Retinal pigment epithelial cell (primary cell): ENCODE results near the gene DPYSL4.

Experiments used
- DNase-seq: peaks from one replicate; pipeline ENCODE4 v3.0.0-alpha.2; 2010; ENCODE audit warnings: low read depth
- H3K4me3 ChIP-seq: 2 replicates; pipeline ENCODE4 v1.5.1; 2011; ENCODE audit warnings: mild to moderate bottlenecking, low read length, control low read depth, moderate library complexity
- TF ChIP-seq, protein P1 (sequence below): conservative IDR thresholded peaks from 2 replicates; pipeline ENCODE4 v1.5.1; 2011; ENCODE audit warnings: low read depth, low read length, control low read depth, inconsistent platforms

The DPYSL4 gene

DNA sequence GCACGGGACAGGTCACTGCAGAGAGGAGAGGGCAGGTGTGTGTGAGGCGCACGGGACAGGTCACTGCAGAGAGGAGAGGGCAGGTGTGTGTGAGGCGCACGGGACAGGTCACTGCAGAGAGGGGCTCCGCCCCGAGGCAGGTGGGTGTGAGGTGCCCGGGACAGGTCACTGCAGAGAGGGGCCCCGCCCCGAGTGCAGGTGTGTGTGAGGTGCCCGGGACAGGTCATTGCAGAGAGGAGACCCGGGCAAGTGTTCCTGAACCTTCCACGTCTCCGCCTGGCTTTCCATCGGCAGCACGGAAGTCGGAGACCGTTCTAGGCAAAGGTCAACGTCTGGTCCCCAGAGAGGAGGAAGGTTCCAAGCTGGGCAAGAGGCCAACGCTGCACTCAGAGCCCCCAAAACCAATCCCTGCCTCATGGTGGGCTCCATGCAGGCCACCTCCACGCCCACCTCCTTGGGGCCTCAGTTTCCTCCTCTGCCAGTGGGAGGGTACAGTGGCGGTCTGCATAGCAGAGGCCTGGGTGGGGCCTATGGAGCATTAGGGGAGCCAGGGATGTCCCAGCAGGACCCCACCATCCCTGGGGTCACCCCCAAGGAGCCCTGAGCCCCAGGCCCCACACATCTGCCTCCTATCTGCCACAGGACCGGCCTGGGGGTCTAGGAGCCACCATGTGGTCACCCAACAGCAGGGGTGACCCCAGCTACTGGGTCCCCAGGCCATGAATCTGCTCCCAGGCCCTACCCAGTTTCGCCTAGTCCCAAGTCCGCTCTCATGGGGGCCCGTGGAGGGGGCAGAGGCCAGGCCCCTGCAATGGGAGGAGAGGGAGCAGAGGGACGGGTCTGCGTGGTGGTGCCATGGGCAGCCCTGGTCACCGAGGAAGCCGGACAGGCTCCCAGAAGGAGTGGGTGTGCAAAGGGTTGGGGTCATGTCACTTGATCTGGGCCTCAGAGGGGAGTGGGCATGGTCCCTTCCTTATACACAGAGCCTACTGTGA lies 64.0 kb downstream of the DPYSL4 start:
- TF ChIP-seq, protein P1, sequence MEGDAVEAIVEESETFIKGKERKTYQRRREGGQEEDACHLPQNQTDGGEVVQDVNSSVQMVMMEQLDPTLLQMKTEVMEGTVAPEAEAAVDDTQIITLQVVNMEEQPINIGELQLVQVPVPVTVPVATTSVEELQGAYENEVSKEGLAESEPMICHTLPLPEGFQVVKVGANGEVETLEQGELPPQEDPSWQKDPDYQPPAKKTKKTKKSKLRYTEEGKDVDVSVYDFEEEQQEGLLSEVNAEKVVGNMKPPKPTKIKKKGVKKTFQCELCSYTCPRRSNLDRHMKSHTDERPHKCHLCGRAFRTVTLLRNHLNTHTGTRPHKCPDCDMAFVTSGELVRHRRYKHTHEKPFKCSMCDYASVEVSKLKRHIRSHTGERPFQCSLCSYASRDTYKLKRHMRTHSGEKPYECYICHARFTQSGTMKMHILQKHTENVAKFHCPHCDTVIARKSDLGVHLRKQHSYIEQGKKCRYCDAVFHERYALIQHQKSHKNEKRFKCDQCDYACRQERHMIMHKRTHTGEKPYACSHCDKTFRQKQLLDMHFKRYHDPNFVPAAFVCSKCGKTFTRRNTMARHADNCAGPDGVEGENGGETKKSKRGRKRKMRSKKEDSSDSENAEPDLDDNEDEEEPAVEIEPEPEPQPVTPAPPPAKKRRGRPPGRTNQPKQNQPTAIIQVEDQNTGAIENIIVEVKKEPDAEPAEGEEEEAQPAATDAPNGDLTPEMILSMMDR: no peak
- no peak overlapping the region for H3K4me3 ChIP-seq
- DNase-seq: no peak

DNA sequence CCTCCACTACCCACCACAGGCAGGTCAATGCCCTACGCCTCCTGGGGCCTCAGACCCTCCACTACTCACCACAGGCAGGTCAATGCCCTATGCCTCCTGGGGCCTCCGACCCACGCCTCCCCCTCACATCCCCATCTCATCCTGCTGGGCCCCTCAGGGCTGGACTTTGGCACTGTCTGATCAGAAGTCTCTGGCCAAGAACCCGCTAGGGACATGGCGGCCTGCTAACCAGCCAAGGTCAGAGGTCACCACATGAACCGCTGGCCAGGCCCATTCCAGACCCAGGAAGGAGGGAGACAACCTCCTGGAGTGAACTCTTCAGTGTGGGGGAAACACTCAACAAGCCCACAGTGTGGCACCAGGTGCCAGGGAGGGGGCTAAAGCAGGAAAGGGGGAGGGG lies 65.2 kb downstream of the DPYSL4 start:
- no peak for DNase-seq
- TF ChIP-seq, protein P1: no peak
- H3K4me3 ChIP-seq: no peak overlapping the region

DNA sequence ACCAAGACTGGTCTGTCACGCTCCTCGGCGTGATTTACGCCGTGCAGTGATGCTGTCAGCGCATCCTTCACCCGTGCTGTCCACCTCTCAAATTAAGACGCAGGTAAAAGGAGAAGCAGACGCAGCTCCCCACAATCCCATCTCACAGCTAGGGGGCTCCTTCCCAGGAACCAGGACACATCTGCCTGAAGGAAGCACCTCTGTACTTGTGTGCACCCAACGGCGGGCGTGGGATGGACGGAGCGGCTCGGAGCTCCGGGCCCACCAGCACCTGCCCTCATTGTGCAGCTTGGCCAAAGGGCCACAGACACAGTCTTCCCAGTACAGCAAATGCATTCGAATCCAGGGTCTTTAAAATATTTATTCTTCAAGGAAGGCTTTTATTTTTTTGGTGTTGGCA lies 65.7 kb downstream of the DPYSL4 start:
- H3K4me3 ChIP-seq: no peak overlapping the region
- no peak for DNase-seq
- TF ChIP-seq, protein P1: peak; percentile 30

DNA sequence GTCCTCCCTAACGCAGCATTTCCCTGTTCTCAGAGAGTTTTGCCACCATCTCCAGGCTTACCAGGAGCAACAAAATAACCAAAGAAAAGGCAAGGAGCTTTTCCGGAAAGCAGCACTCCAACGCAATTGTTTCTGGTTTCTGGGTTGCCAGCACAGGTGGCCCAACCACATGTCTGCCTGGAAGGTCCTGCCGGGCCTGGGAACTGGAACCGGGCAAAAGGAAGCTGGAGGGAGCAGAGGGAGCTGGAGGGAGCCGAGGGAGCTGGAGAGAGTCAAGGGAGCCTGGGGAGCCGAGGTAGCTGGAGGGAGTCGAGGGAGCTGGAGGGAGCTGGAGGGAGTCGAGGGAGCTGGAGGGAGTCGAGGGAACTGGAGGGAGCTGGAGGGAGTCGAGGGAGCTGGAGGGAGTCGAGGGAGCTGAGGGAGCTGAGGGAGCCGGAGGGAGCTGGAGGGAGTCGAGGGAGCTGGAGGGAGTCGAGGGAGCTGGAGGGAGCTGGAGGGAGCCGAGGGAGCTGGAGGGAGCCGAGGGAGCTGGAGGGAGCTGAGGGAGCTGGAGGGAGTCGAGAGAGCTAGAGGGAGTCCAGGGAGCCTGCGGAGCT lies 66.4 kb downstream of the DPYSL4 start:
- H3K4me3 ChIP-seq: no peak overlapping the region
- DNase-seq: no peak
- TF ChIP-seq, protein P1: no peak

DNA sequence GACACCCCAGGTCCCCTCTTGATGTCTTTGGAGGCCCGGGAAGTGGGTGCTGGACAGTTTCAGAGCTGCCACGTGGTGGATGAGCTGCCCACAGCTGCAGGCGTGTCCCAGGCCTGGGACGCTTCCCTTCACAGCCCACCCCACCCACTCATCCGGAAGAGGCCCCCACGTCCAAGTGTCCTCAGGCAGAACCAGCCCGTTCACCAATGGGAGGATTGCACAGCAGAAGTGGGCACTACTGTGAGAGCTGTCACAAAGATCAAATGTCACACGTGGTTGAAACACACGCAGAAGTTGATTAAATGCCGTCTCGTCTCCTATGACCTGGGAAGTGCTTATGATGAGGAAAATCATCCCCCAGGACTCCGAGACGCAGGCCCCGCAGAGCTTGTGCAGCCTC lies 68.1 kb downstream of the DPYSL4 start:
- DNase-seq: no peak
- H3K4me3 ChIP-seq: no peak overlapping the region
- TF ChIP-seq, protein P1: no peak
